Measurements from ENCODE around the gene DGKI.

DNA sequence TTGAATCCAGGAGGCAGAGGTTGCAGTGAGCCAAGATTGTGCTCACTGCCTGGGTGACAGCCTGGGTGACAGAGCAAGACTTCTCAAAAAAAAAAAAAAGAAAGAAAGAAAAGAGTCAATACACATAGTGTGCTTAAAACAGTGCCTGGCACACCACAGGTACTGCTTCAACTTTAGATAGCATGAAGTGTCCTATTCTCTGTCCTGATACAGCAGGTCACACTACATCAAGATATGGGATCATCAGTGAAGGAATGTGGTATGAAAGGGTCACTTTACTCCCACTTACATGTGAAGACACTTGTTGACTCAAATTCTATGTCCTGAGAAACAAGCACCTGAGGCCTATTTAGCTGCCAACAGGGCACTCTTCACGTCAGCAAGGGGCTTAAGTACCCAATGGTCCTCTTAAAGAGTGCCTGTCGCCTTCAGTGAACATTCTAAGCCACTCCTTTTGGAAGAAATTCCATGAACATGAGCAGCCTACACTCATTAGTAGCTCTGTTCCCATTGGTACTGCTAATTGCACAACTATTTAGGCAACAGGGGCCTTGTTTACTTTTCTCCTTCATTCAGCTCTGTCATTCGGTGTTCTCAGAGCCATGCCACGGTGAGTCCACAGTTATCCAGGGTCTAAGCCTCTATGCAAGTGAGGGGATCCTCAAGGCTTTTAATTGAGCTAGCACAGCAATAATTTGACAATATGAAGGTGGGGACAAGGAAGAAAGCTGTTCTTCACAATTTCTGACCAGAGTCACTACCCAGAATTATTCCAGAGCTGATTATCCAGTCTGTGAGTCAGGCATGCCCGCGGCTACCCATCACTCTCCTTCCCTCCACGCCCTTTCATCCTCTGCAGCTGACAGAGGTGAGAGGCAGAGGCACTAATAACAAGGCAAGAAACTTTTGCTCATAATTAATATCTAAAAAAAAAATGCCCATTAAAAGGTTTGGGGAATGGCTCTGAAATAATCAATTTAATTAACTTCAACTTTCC lies 446.6 kb downstream of the DGKI start:
- TF ChIP-seq, protein P1, sequence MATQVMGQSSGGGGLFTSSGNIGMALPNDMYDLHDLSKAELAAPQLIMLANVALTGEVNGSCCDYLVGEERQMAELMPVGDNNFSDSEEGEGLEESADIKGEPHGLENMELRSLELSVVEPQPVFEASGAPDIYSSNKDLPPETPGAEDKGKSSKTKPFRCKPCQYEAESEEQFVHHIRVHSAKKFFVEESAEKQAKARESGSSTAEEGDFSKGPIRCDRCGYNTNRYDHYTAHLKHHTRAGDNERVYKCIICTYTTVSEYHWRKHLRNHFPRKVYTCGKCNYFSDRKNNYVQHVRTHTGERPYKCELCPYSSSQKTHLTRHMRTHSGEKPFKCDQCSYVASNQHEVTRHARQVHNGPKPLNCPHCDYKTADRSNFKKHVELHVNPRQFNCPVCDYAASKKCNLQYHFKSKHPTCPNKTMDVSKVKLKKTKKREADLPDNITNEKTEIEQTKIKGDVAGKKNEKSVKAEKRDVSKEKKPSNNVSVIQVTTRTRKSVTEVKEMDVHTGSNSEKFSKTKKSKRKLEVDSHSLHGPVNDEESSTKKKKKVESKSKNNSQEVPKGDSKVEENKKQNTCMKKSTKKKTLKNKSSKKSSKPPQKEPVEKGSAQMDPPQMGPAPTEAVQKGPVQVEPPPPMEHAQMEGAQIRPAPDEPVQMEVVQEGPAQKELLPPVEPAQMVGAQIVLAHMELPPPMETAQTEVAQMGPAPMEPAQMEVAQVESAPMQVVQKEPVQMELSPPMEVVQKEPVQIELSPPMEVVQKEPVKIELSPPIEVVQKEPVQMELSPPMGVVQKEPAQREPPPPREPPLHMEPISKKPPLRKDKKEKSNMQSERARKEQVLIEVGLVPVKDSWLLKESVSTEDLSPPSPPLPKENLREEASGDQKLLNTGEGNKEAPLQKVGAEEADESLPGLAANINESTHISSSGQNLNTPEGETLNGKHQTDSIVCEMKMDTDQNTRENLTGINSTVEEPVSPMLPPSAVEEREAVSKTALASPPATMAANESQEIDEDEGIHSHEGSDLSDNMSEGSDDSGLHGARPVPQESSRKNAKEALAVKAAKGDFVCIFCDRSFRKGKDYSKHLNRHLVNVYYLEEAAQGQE (IDR thresholded peaks at IDR 0.05; ENCODE audit: unreplicated experiment) = no peak
- TF ChIP-seq POLR2AphosphoS5 (IDR thresholded peaks at IDR 0.05; ENCODE audit: low read depth) = no peak
- TF ChIP-seq, protein P2, sequence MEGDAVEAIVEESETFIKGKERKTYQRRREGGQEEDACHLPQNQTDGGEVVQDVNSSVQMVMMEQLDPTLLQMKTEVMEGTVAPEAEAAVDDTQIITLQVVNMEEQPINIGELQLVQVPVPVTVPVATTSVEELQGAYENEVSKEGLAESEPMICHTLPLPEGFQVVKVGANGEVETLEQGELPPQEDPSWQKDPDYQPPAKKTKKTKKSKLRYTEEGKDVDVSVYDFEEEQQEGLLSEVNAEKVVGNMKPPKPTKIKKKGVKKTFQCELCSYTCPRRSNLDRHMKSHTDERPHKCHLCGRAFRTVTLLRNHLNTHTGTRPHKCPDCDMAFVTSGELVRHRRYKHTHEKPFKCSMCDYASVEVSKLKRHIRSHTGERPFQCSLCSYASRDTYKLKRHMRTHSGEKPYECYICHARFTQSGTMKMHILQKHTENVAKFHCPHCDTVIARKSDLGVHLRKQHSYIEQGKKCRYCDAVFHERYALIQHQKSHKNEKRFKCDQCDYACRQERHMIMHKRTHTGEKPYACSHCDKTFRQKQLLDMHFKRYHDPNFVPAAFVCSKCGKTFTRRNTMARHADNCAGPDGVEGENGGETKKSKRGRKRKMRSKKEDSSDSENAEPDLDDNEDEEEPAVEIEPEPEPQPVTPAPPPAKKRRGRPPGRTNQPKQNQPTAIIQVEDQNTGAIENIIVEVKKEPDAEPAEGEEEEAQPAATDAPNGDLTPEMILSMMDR (conservative IDR thresholded peaks at IDR 0.05; ENCODE audit: low read depth in 2 of 2) = no peak
- no peak for TF ChIP-seq STAT1 (IDR thresholded peaks at IDR 0.05; ENCODE audit: unreplicated experiment)
- TF ChIP-seq EZH2 (IDR thresholded peaks at IDR 0.05; ENCODE audit: low read depth, unreplicated experiment) = no peak
- no peak for TF ChIP-seq EZH2phosphoT487 (IDR thresholded peaks at IDR 0.05; ENCODE audit: unreplicated experiment)
- no peak for TF ChIP-seq JUNB (IDR thresholded peaks at IDR 0.05; ENCODE audit: unreplicated experiment)
- no peak for TF ChIP-seq CREB1 (CRISPR knock-in tag; IDR thresholded peaks at IDR 0.05; ENCODE audit: low read depth)
- TF ChIP-seq ZNF114 (CRISPR knock-in tag; IDR thresholded peaks at IDR 0.05) = no peak
- no peak for TF ChIP-seq ZNF331 (CRISPR knock-in tag; IDR thresholded peaks at IDR 0.05; ENCODE audit: low read depth)

All from GM23338 (cell line).